ENCODE results near the gene PIM2.
"Not testable (repeated sequence)": the region's sequence is repeated elsewhere in the genome, so short reads cannot be mapped to it uniquely, and the experiment has no call there.

Gene PIM2

GRCh38 chrX:48890296-48890925 lies 28.4 kb downstream of the PIM2 start:
- Histone ChIP-seq H3F3A (ENCODE audit: insufficient read depth, low read length) (no peaks in the 10 kb centered on the region), H3K9me3 (replicated peaks; ENCODE audit: insufficient read depth, low read length) (no peaks in the 10 kb centered on the region), H3K4me1 (ENCODE audit: low read length) (no peaks in the 10 kb centered on the region), H3K9me2 (replicated peaks; ENCODE audit: insufficient read depth, low read length) (no peaks in the 10 kb centered on the region), H3K4me2 (ENCODE audit: low read depth, low read length) (peak overlapping the region; percentile 90; the same call in 1 of the 2 replicates), H4K20me1 (ENCODE audit: insufficient read depth, low read length) (no peaks in the 10 kb centered on the region), H3K36me3 (replicated peaks; ENCODE audit: insufficient read depth, low read length) (no peaks in the 10 kb centered on the region), H3K27me3 (replicated peaks; ENCODE audit: insufficient read depth, low read length) (no peaks in the 10 kb centered on the region), H3K9ac (ENCODE audit: low read length) (no peak overlapping the region), H3K79me2 (ENCODE audit: low read length) (peaks cover 7% of the 10 kb centered on the region; the same call in 1 of the 2 replicates), H3K27ac (ENCODE audit: low read length) (no peak overlapping the region), H2AFZ (ENCODE audit: low read length) (0 out of 2 replicates have a peak overlapping the region, but pooled peaks have one; percentile 72), H3K4me3 (ENCODE audit: low read length) (peak overlapping the region; percentile 62; the same call in 1 of the 2 replicates)
- TF ChIP-seq EZH2 (optimal IDR thresholded peaks at IDR 0.05; ENCODE audit: low read depth, low read length) (no peak), EZH2phosphoT487 (IDR thresholded peaks at IDR 0.05; ENCODE audit: low read length) (no peak)
- DNase-seq: no peak

GRCh38 chrX:48886586-48886985 lies 32.2 kb downstream of the PIM2 start:
- not testable (repeated sequence) for H3F3A ChIP-seq (ENCODE audit: insufficient read depth, low read length); H3K9me3 ChIP-seq (replicated peaks; ENCODE audit: insufficient read depth, low read length); H3K27me3 ChIP-seq (replicated peaks; ENCODE audit: insufficient read depth, low read length); H3K4me2 ChIP-seq (ENCODE audit: low read depth, low read length); H3K4me1 ChIP-seq (ENCODE audit: low read length); H3K9ac ChIP-seq (ENCODE audit: low read length); H4K20me1 ChIP-seq (ENCODE audit: insufficient read depth, low read length); H3K9me2 ChIP-seq (replicated peaks; ENCODE audit: insufficient read depth, low read length); H3K79me2 ChIP-seq (ENCODE audit: low read length); DNase-seq; H3K27ac ChIP-seq (ENCODE audit: low read length); H3K36me3 ChIP-seq (replicated peaks; ENCODE audit: insufficient read depth, low read length); H2AFZ ChIP-seq (ENCODE audit: low read length); H3K4me3 ChIP-seq (ENCODE audit: low read length)

- Histone ChIP-seq H3K9me2 (replicated peaks; ENCODE audit: insufficient read depth, low read length) (no peaks in the 10 kb centered on the region), H3K4me2 (ENCODE audit: low read depth, low read length) (no peak overlapping the region), H3F3A (ENCODE audit: insufficient read depth, low read length) (no peaks in the 10 kb centered on the region), H3K9me3 (replicated peaks; ENCODE audit: insufficient read depth, low read length) (no peaks in the 10 kb centered on the region), H3K9ac (ENCODE audit: low read length) (no peak overlapping the region), H2AFZ (ENCODE audit: low read length) (no peak overlapping the region), H3K4me3 (ENCODE audit: low read length) (no peak overlapping the region), H3K36me3 (replicated peaks; ENCODE audit: insufficient read depth, low read length) (no peaks in the 10 kb centered on the region), H3K27me3 (replicated peaks; ENCODE audit: insufficient read depth, low read length) (no peaks in the 10 kb centered on the region), H4K20me1 (ENCODE audit: insufficient read depth, low read length) (no peaks in the 10 kb centered on the region), H3K79me2 (ENCODE audit: low read length) (no peaks in the 10 kb centered on the region), H3K27ac (ENCODE audit: low read length) (no peak overlapping the region), H3K4me1 (ENCODE audit: low read length) (no peaks in the 10 kb centered on the region)
- TF ChIP-seq EZH2 (optimal IDR thresholded peaks at IDR 0.05; ENCODE audit: low read depth, low read length) (no peak), EZH2phosphoT487 (IDR thresholded peaks at IDR 0.05; ENCODE audit: low read length) (no peak), CTCF (IDR thresholded peaks at IDR 0.05; ENCODE audit: low read length) (peak; percentile 22)
- no peak for DNase-seq
These were observed 35.1 kb downstream of the PIM2 start for GRCh38 chrX:48883729-48884128.

GRCh38 chrX:48876944-48877343 lies 41.9 kb downstream of the PIM2 start:
- H3K4me1 ChIP-seq (ENCODE audit: low read length); H3K27ac ChIP-seq (ENCODE audit: low read length); H3K36me3 ChIP-seq (replicated peaks; ENCODE audit: insufficient read depth, low read length); H3K27me3 ChIP-seq (replicated peaks; ENCODE audit: insufficient read depth, low read length); H2AFZ ChIP-seq (ENCODE audit: low read length); H3F3A ChIP-seq (ENCODE audit: insufficient read depth, low read length); H4K20me1 ChIP-seq (ENCODE audit: insufficient read depth, low read length); DNase-seq; H3K9me3 ChIP-seq (replicated peaks; ENCODE audit: insufficient read depth, low read length); H3K4me3 ChIP-seq (ENCODE audit: low read length); H3K79me2 ChIP-seq (ENCODE audit: low read length); H3K9me2 ChIP-seq (replicated peaks; ENCODE audit: insufficient read depth, low read length); H3K4me2 ChIP-seq (ENCODE audit: low read depth, low read length); H3K9ac ChIP-seq (ENCODE audit: low read length): not testable (repeated sequence)

GRCh38 chrX:48872017-48872416 lies 46.8 kb downstream of the PIM2 start:
- H3K9me3 ChIP-seq (replicated peaks; ENCODE audit: insufficient read depth, low read length); H3K4me2 ChIP-seq (ENCODE audit: low read depth, low read length); H3K4me3 ChIP-seq (ENCODE audit: low read length); H3K36me3 ChIP-seq (replicated peaks; ENCODE audit: insufficient read depth, low read length); H3K79me2 ChIP-seq (ENCODE audit: low read length); H3K9ac ChIP-seq (ENCODE audit: low read length); H3K4me1 ChIP-seq (ENCODE audit: low read length); H4K20me1 ChIP-seq (ENCODE audit: insufficient read depth, low read length); H3K27ac ChIP-seq (ENCODE audit: low read length); H2AFZ ChIP-seq (ENCODE audit: low read length); H3K9me2 ChIP-seq (replicated peaks; ENCODE audit: insufficient read depth, low read length); DNase-seq; H3K27me3 ChIP-seq (replicated peaks; ENCODE audit: insufficient read depth, low read length); H3F3A ChIP-seq (ENCODE audit: insufficient read depth, low read length): not testable (repeated sequence)

Data from MM.1S (cell line).